GM21390 (cell line): ENCODE measurements around the gene ITPRIPL2.

Experiments
- ATAC-seq: cut with Tn5 transposase; IDR thresholded peaks from one replicate; pipeline ENCODE4 v1.9.1; 2021; ENCODE audit not compliant: unreplicated experiment

ITPRIPL2 gene

GRCh38 chr16:19093631-19094541, 19.9 kb upstream of the ITPRIPL2 start:
- no peak for ATAC-seq

GRCh38 chr16:19094542-19095365, 19.0 kb upstream of the ITPRIPL2 start:
- no peak for ATAC-seq

- no peak for ATAC-seq
Measured at GRCh38 chr16:19095654-19096053, 18.1 kb upstream of the ITPRIPL2 start.

- no peak for ATAC-seq
Measured at GRCh38 chr16:19098173-19098572, 15.6 kb upstream of the ITPRIPL2 start.

GRCh38 chr16:19102187-19102872, 11.4 kb upstream of the ITPRIPL2 start:
- ATAC-seq, result no peak

GRCh38 chr16:19104607-19105006, 9.2 kb upstream of the ITPRIPL2 start:
- ATAC-seq, result no peak

GRCh38 chr16:19105131-19105530, 8.6 kb upstream of the ITPRIPL2 start:
- no peak for ATAC-seq

GRCh38 chr16:19105891-19106624, 7.7 kb upstream of the ITPRIPL2 start:
- no peak for ATAC-seq

GRCh38 chr16:19106625-19107020, 7.1 kb upstream of the ITPRIPL2 start:
- no peak for ATAC-seq

GRCh38 chr16:19108409-19109287, 5.1 kb upstream of the ITPRIPL2 start:
- no peak for ATAC-seq

GRCh38 chr16:19109288-19109664, 4.5 kb upstream of the ITPRIPL2 start:
- no peak for ATAC-seq

- no peak for ATAC-seq
Measured at GRCh38 chr16:19110537-19111360, 3.0 kb upstream of the ITPRIPL2 start.

- ATAC-seq, result no peak
Measured at GRCh38 chr16:19112099-19112407, 1.7 kb upstream of the ITPRIPL2 start.

GRCh38 chr16:19114359-19115147, 789 bp downstream of the ITPRIPL2 start:
- no peak for ATAC-seq

GRCh38 chr16:19115148-19116021, 1.6 kb downstream of the ITPRIPL2 start:
- ATAC-seq, result no peak

- ATAC-seq, result no peak
Measured at GRCh38 chr16:19116711-19117449, 3.1 kb downstream of the ITPRIPL2 start.
